ENCODE results near the gene RAP2B. TPM values are rescaled to one million over a fixed set of nuclear protein-coding genes. Genes with fewer than 3 reads are reported as not detected.
A peak's percentile ranks its signal among the peaks of the same experiment; 100 is the strongest.

The RAP2B gene
- total and polyA plus RNA-seq, 2 experiments from 2014 or later: 5.3 to 8.2 TPM

DNA sequence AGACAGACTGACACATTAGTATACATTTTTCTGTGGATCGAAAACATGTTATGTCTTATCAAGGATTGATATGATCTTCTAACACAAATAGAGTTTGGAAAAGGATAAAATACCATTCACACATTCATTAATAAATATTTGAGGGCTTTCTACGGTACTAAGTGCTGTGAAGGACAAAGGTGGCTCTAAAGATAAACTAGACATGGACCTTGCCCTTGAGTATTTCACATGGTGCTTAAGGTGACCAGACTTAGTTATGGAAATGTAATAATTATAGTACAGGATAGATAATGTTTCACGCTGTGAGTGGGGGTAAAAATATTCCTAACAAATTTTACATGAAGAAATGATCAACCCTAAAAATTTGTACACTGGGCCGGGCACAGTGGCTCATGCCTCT, 3.8 kb upstream of the RAP2B start:
- Histone ChIP-seq H3K9me3 (ENCODE audit: low read depth) (no peaks in the 10 kb centered on the region), H3K4me1 (ENCODE audit: low read depth) (no peaks in the 10 kb centered on the region), H3K27ac (no peak overlapping the region), H3K4me3 (no peak overlapping the region), H3K27me3 (no peaks in the 10 kb centered on the region), H3K36me3 (no peaks in the 10 kb centered on the region)
- TF ChIP-seq, protein P1, sequence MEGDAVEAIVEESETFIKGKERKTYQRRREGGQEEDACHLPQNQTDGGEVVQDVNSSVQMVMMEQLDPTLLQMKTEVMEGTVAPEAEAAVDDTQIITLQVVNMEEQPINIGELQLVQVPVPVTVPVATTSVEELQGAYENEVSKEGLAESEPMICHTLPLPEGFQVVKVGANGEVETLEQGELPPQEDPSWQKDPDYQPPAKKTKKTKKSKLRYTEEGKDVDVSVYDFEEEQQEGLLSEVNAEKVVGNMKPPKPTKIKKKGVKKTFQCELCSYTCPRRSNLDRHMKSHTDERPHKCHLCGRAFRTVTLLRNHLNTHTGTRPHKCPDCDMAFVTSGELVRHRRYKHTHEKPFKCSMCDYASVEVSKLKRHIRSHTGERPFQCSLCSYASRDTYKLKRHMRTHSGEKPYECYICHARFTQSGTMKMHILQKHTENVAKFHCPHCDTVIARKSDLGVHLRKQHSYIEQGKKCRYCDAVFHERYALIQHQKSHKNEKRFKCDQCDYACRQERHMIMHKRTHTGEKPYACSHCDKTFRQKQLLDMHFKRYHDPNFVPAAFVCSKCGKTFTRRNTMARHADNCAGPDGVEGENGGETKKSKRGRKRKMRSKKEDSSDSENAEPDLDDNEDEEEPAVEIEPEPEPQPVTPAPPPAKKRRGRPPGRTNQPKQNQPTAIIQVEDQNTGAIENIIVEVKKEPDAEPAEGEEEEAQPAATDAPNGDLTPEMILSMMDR (IDR thresholded peaks at IDR 0.05; ENCODE audit: low read depth, low read length): no peak
- no peak for DNase-seq (ENCODE audit: low read depth in 1 of 2, low spot score in 1 of 2)

DNA sequence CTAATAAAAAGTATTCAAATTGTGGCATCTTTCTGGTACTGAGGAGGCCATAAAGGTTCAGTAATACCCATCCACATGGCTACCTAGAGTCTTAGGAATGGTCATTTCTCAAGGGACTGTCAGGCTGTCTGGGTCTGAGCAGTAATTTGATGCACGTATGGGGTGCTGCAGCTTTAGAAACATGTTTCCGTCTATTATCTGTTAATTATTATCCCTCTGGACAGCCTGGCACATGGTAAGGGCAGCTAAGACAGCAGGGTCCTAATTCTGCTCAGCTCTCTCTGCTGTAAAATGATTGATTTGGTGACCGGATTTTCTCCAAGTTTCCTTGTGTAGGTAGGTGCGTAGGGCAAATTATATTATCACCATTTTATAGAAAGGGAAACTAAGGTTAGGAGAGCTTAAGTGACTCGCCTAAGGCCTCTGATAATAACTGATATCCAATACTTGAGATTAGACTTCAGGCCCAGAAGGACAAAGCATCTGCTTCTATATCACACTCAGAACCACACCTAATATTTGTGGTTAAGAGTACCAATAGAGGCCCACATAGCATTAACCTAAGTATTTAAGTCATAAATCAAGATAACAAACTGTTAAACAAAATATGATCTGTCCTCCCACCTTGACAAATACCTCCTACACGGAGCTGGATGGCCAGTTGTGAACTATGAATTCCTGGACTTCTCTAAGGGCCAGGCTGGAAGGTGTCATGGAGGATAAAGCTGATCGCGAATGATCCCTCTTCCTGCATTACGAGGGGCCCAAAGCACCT, 2.9 kb upstream of the RAP2B start:
- Histone ChIP-seq H3K9me3 (ENCODE audit: low read depth) (no peaks in the 10 kb centered on the region), H3K36me3 (no peaks in the 10 kb centered on the region), H3K27ac (no peak overlapping the region), H3K4me3 (no peak overlapping the region), H3K4me1 (ENCODE audit: low read depth) (peaks cover 6% of the 10 kb centered on the region), H3K27me3 (no peaks in the 10 kb centered on the region)
- DNase-seq (ENCODE audit: low read depth in 1 of 2, low spot score in 1 of 2): no peak
- TF ChIP-seq, protein P1 (IDR thresholded peaks at IDR 0.05; ENCODE audit: low read depth, low read length): no peak

DNA sequence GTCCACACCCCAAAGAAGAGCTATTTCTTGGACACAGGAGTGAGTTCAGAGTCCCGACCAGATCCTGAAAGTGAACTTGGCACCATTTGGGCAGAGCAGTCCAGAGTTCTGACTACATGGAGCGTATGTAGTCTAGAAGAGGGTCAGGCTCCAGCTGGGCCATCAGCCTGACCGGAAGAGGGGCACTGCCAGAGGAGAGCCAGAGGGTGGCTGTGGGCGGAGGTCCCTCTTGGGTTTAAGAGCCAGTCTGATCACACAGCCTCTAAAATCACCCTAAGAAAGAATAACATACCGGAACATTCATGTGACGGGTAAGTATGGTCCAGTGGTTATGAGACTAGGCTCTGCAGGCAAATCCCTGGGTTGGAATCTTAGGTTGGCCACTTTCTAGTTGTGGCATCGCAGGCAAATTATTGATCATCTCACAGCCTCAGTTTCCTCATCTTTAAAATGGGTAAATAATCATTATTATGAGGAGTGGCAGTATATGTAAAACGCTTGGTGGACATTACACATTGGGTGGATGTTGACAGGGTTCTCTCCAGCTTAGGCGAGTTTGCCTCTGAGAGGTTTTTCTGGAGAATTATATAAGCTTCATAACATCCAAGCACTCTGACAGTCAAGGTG, 2.1 kb upstream of the RAP2B start:
- H3K27ac ChIP-seq: peak overlapping the region; percentile 79
- H3K4me3 ChIP-seq: peak overlapping the region; percentile 59
- H3K36me3 ChIP-seq: no peaks in the 10 kb centered on the region
- TF ChIP-seq, protein P1 (IDR thresholded peaks at IDR 0.05; ENCODE audit: low read depth, low read length): no peak
- no peak for DNase-seq (ENCODE audit: low read depth in 1 of 2, low spot score in 1 of 2)
- H3K4me1 ChIP-seq (ENCODE audit: low read depth): peaks cover 10% of the 10 kb centered on the region
- H3K27me3 ChIP-seq: no peaks in the 10 kb centered on the region
- no peaks in the 10 kb centered on the region for H3K9me3 ChIP-seq (ENCODE audit: low read depth)

DNA sequence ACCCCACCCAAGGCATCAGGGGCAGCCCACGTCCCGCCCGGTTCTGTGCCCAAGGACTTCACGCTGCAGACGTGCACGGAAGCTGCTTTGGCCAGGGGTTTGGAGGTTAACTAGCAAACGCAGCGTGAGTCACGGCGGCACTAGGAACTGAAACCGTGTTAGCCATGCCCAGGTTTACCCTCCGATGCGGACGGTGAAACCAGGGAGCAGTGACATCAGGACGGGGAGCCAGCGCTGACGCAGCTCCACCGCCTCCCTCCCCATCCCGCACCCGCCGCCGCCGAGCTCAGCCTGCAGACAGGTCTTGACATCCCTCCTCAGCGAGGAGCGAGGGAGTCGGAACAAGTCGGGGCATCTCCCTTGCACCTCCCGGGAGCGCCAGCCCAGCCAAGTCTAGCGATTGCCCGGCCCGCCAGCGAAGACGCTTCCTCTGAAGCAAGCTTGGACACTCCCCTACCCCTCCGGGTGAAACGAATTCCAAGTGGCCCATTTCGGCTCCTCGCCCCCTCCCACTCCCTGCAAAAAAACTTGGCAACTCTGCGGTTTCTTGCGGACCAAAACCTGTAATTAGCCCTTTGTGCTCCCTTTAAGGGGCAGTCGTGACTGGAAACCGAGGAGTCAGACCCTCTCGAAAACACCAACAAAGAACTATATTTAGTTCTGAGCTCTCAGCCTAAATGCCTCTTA, 1.4 kb upstream of the RAP2B start:
- peak; percentile 82 to 91 for DNase-seq (ENCODE audit: low read depth in 1 of 2, low spot score in 1 of 2)
- TF ChIP-seq, protein P1 (IDR thresholded peaks at IDR 0.05; ENCODE audit: low read depth, low read length): no peak
- Histone ChIP-seq H3K4me1 (ENCODE audit: low read depth) (peaks cover 10% of the 10 kb centered on the region), H3K4me3 (peak overlapping the region; percentile 59), H3K27ac (peak overlapping the region; percentile 79), H3K9me3 (ENCODE audit: low read depth) (no peaks in the 10 kb centered on the region), H3K27me3 (no peaks in the 10 kb centered on the region), H3K36me3 (no peaks in the 10 kb centered on the region)

DNA sequence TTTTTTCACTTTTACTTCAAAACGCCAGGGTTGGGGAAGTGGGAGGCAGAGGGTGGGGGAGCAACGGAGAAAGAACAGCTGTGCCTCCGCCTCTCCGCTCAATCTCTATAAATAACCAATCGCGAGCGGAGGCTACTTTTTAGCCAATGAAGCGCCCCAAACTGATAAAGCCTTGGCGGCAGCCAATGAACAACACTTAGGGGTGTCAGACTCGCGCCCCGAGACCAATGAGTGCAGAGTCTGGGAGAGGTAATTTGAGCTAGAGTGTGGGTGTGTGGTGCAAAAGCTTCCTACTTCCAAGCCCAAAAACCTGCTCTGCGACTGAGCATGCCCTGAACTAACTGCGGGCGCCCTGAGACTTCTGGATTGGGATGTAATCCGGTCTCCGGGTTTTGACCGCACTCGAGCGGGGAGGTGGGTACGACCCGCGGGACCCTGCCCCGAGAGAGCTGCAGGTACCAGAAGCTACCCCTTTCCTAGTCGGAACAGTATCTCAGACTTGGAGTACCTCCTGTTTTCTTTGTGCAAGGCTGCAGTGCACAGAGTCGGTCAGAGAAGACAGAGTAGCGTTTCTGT, 800 bp upstream of the RAP2B start:
- no peaks in the 10 kb centered on the region for H3K36me3 ChIP-seq
- peaks cover 13% of the 10 kb centered on the region for H3K4me1 ChIP-seq (ENCODE audit: low read depth)
- TF ChIP-seq, protein P1 (IDR thresholded peaks at IDR 0.05; ENCODE audit: low read depth, low read length): no peak
- H3K4me3 ChIP-seq: peak overlapping the region; percentile 67
- peak; percentile 98 to 100 for DNase-seq (ENCODE audit: low read depth in 1 of 2, low spot score in 1 of 2)
- H3K27me3 ChIP-seq: no peaks in the 10 kb centered on the region
- no peaks in the 10 kb centered on the region for H3K9me3 ChIP-seq (ENCODE audit: low read depth)
- H3K27ac ChIP-seq: peak overlapping the region; percentile 79
